ENCODE data around the gene SNX25.

GRCh38 chr4:185276036-185276435, 66.6 kb downstream of the SNX25 start:
- TF ChIP-seq CTCF (IDR thresholded peaks at IDR 0.05; ENCODE audit: insufficient read depth, low read depth, low read length) (no peak), EZH2 (IDR thresholded peaks at IDR 0.05; ENCODE audit: insufficient read depth, low read length) (no peak)
